Ovary (tissue), 9 donors: ENCODE measurements around the gene ENTPD7. TPM values are rescaled to one million over a fixed set of nuclear protein-coding genes. Genes with fewer than 3 reads are reported as not detected.

Source experiments
- DNase-seq, 5 donors: peaks; one replicate each; pipeline ENCODE4 v3.0.0-alpha.2; 2019 to 2020
- H3K27ac ChIP-seq, 2 donors: fragments of 200-600 bp; one replicate each; pipeline versions ENCODE4 v1.5.1 to v1.8.0; 2019 to 2022
- H3K27me3 ChIP-seq: fragments of 200-600 bp; one replicate; pipeline ENCODE4 v1.8.0; 2022
- H3K36me3 ChIP-seq: fragments of 200-600 bp; sonication (generic); one replicate; pipeline ENCODE4 v1.5.1; 2019
- H3K4me1 ChIP-seq: one replicate; pipeline ENCODE4 v1.8.1; 2013; ENCODE audit warnings: mild to moderate bottlenecking, moderate library complexity; ENCODE audit not compliant: insufficient read depth
- H3K4me3 ChIP-seq: fragments of 200-600 bp; sonication (generic); one replicate; pipeline ENCODE4 v1.5.1; 2017
- H3K9me3 ChIP-seq, 2 donors: fragments of 200-600 bp in 1 of 2; sonication (generic) in 1 of 2; one replicate each; pipeline versions ENCODE4 v1.5.1 to v1.8.1; 2013 to 2019; ENCODE audit warnings: mild to moderate bottlenecking in 1 of 2, moderate library complexity in 1 of 2
- CTCF ChIP-seq, 3 donors: fragments of 450-650 bp in 2 of 3; fragments of 200-600 bp in 1 of 3; IDR thresholded peaks; one replicate each; pipeline versions ENCODE4 v1.5.1 to v1.8.0; 2016 to 2022; ENCODE audit warnings: antibody characterized with exemption in 3 of 3, mild to moderate bottlenecking in 1 of 3
- EP300 ChIP-seq: sonication (generic); formaldehyde crosslinking; IDR thresholded peaks from one replicate; pipeline ENCODE4 v1.6.1; 2017; ENCODE audit warnings: antibody characterized with exemption
- POLR2A ChIP-seq: fragments of 450-650 bp; IDR thresholded peaks from one replicate; pipeline ENCODE4 v1.6.1; 2017; ENCODE audit warnings: antibody characterized with exemption, mild to moderate bottlenecking, moderate library complexity
- WGBS, 3 donors: extraction: QIAGEN DNeasy Blood & Tissue Kit in 1 of 3; methylation state at CpG; one replicate each; pipeline versions ENCODE4 v1.1.5 to v1.1.7; 2013 to 2017; 5-methylcytosine and 5-hydroxymethylcytosine counted together
- intact Hi-C, 4 donors: fragments of 100-400 bp; cut with DNase I; formaldehyde crosslinking; loops; one replicate each; pipeline versions ENCODE4 v1.11.0 to v1.15.1; 2022 to 2023
- polyA plus RNA-seq, 2 donors: library from polyadenylated mRNA; stranded (reverse); fragments of 200-250 nt in 1 of 2; fragments of 350-450 nt in 1 of 2; fragmentation: Illumina TruSeq in 1 of 2; extraction: RNeasy Lipid Tissue Mini Kit (QIAGEN cat#74804) in 1 of 2; gene quantifications; one replicate each; pipeline ENCODE4 v1.2.3, GENCODE V29; 2013 to 2014
- total RNA-seq, 7 donors: library from RNA; depleted of rRNA in 2 of 7; stranded (reverse); fragments of >200 nt in 2 of 7; fragmentation: NEBNext Ultra II Directional in 3 of 7; extraction: Animal tissue kit (Norgen Biotek cat#: 25700) in 3 of 7; gene quantifications; one replicate each; pipeline versions ENCODE4 v1.1.0 to v1.2.4, GENCODE V29; 2016 to 2023
- donor health status: DM: no; HTN: no; CAD: no; lungs with moderate emphysema.
- donor health status: DM: no; HTN: no; CAD: no.
- donor health status: Bipolar disorder and iron deficiency.
- donor health status: DM: yes; HTN: yes; CAD: no.
- donor health status: DM: no; HTN: no; CAD: no.
- donor health status: DM: yes; HTN: yes; CAD: no.

The ENTPD7 gene
- total and polyA plus RNA-seq, 9 donors = 1.1 to 8.8 (median 5.3) TPM

- Histone ChIP-seq H3K4me3 (no peak overlapping the region), H3K36me3 (no peaks in the 10 kb centered on the region), H3K27me3 (no peaks in the 10 kb centered on the region), H3K9me3 (no peaks in the 10 kb centered on the region), H3K4me1 (no peaks in the 10 kb centered on the region), H3K27ac (no peak overlapping the region)
- WGBS, 3 donors = 16 to 26% (median 23%) methylated on average over 3 of the region's 3 CpGs
- intact Hi-C loops = no loop called here
- no peak for DNase-seq
- TF ChIP-seq CTCF (IDR thresholded peaks at IDR 0.05) (no peak), EP300 (no peak), POLR2A (no peak)
These were observed 17.6 kb downstream of the ENTPD7 start for GRCh38 chr10:99676895-99677294.

GRCh38 chr10:99678921-99679320, 19.6 kb downstream of the ENTPD7 start:
- no peaks in the 10 kb centered on the region for H3K36me3 ChIP-seq
- 85 to 89% (median 87%) methylated on average over 3 of the region's 3 CpGs for WGBS, 3 donors
- intact Hi-C loops = no loop called here
- H3K27me3 ChIP-seq = no peaks in the 10 kb centered on the region
- H3K4me3 ChIP-seq = no peak overlapping the region
- TF ChIP-seq POLR2A (no peak), CTCF (IDR thresholded peaks at IDR 0.05) (no peak), EP300 (no peak)
- H3K9me3 ChIP-seq = no peaks in the 10 kb centered on the region
- H3K27ac ChIP-seq = no peak overlapping the region
- no peaks in the 10 kb centered on the region for H3K4me1 ChIP-seq
- no peak for DNase-seq

- H3K4me1 ChIP-seq = no peaks in the 10 kb centered on the region
- WGBS, 3 donors = 75 to 83% (median 80%) methylated on average over 4 of the region's 4 CpGs
- H3K36me3 ChIP-seq = no peaks in the 10 kb centered on the region
- no peak overlapping the region for H3K27ac ChIP-seq
- no peak overlapping the region for H3K4me3 ChIP-seq
- intact Hi-C loops = no loop called here
- TF ChIP-seq EP300 = no peak
- no peak for TF ChIP-seq POLR2A
- TF ChIP-seq CTCF (IDR thresholded peaks at IDR 0.05) = no peak
- no peaks in the 10 kb centered on the region for H3K27me3 ChIP-seq
- peak in 1 of 5 donors; percentile 18 for DNase-seq
- H3K9me3 ChIP-seq = no peaks in the 10 kb centered on the region
These were observed 22.2 kb downstream of the ENTPD7 start for GRCh38 chr10:99681553-99681952.

GRCh38 chr10:99682032-99682431, 22.7 kb downstream of the ENTPD7 start:
- intact Hi-C loops = no loop called here
- 8 to 29% (median 11%) methylated on average over 1 of the region's 1 CpG for WGBS, 3 donors
- H3K4me1 ChIP-seq = no peaks in the 10 kb centered on the region
- H3K27ac ChIP-seq = no peak overlapping the region
- H3K9me3 ChIP-seq = no peaks in the 10 kb centered on the region
- H3K27me3 ChIP-seq = no peaks in the 10 kb centered on the region
- no peak for DNase-seq
- no peak for TF ChIP-seq CTCF (IDR thresholded peaks at IDR 0.05)
- no peak for TF ChIP-seq EP300
- no peak for TF ChIP-seq POLR2A
- no peaks in the 10 kb centered on the region for H3K36me3 ChIP-seq
- no peak overlapping the region for H3K4me3 ChIP-seq

- no peaks in the 10 kb centered on the region for H3K9me3 ChIP-seq
- H3K27me3 ChIP-seq = no peaks in the 10 kb centered on the region
- 82 to 86% (median 82%) methylated on average over 1 of the region's 1 CpG for WGBS, 3 donors
- intact Hi-C loops = no loop called here
- H3K4me3 ChIP-seq = no peak overlapping the region
- H3K27ac ChIP-seq = no peak overlapping the region
- TF ChIP-seq CTCF (IDR thresholded peaks at IDR 0.05) = no peak
- TF ChIP-seq POLR2A = no peak
- TF ChIP-seq EP300 = no peak
- no peak for DNase-seq
- H3K4me1 ChIP-seq = no peaks in the 10 kb centered on the region
- no peaks in the 10 kb centered on the region for H3K36me3 ChIP-seq
These were observed 23.4 kb downstream of the ENTPD7 start for GRCh38 chr10:99682752-99683151.
